ENCODE data around the gene PCBP4.

DNA sequence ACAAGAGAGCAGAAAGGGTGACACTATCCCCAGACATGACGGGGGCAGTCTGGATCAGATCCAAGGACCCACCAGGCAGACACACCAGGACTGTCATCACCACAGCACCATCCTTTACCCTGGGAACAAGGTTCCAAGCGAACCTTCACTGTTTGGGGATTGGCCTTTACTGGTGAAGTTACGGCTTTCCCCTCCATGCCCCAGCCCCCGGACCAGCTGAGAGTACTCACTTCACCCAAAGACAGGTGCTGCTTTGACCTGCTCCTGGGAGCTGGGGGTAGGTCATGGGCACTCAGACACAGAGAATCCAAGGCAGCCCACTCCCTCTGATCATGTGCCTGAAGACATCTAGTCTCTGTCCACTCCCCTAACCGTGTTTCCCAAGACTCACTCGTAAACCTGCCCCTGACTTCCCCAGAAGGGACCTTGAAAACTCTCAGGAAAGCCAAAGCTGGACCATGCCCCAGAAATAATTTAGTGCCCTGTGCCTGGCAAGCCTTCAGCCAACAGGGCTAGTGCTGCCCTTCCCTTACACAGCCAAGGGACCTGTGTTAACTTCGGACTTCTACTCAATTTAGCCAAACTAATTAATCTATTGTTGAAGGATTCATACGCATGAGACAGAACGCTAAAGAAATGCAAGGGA is 28.4 kb downstream of the PCBP4 start:
- no peak for TF ChIP-seq POLR2A (IDR thresholded peaks at IDR 0.05)
- TF ChIP-seq, protein P1, sequence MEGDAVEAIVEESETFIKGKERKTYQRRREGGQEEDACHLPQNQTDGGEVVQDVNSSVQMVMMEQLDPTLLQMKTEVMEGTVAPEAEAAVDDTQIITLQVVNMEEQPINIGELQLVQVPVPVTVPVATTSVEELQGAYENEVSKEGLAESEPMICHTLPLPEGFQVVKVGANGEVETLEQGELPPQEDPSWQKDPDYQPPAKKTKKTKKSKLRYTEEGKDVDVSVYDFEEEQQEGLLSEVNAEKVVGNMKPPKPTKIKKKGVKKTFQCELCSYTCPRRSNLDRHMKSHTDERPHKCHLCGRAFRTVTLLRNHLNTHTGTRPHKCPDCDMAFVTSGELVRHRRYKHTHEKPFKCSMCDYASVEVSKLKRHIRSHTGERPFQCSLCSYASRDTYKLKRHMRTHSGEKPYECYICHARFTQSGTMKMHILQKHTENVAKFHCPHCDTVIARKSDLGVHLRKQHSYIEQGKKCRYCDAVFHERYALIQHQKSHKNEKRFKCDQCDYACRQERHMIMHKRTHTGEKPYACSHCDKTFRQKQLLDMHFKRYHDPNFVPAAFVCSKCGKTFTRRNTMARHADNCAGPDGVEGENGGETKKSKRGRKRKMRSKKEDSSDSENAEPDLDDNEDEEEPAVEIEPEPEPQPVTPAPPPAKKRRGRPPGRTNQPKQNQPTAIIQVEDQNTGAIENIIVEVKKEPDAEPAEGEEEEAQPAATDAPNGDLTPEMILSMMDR (IDR thresholded peaks at IDR 0.05 in 8 of 11, conservative IDR thresholded peaks at IDR 0.05 in 3 of 11), result no peak
